ENCODE results near the gene TRIM45.

GRCh38 chr1:117087686-117088085, 33.9 kb downstream of the TRIM45 start:
- TF ChIP-seq CTCF (IDR thresholded peaks at IDR 0.05) (no peak), POLR2AphosphoS5 (IDR thresholded peaks at IDR 0.05; ENCODE audit: insufficient read depth in 1 of 2, low read depth in 1 of 2) (no peak), POLR2A (IDR thresholded peaks at IDR 0.05) (no peak)
